ENCODE results near the gene HS3ST4.
"Not testable (repeated sequence)": the region's sequence is repeated elsewhere in the genome, so short reads cannot be mapped to it uniquely, and the experiment has no call there.

Gene HS3ST4

DNA sequence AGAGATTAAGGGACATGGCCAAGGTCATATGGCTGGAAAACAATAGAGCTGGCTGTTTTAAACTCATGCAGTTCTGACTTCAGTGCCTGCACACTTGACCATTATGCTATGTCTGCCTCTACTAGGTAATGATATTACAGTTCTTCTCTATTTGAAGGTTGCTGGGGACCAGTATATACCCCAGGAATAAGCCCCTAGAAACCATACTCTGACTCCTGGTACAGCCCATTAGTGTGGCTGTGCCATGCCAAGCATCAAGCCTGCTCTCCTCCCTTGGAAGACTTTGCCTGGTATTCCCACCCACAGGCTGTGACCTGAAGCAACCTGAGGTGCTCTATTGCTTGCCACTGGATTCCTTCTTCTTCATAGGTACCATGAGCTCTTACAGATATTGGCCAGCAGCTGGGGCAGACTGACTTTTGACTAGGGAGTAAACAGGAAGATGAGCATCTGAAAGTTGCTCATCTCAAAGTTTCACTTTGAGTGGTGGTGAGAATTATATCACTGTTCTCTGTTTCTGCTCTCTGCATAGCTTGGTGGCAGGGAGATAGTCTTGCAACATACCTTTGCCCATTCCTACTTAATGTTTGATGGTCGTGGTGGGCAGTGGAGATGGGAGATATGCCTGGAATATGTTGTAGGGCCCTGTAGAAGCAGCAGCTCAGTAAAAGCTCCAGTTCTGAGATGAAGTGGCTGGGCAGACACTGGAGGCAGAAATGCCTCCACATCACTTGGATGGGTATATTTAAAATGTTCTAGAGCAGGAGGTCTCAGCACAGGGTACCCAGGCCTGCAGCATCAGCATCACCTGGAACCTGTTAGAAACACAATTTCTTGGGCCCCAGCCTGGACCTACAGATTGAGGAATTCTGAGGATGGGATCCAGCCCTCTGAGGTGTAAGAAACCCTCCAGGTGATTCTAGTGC lies 274.7 kb downstream of the HS3ST4 start:
- FAIRE-seq (no peak), DNase-seq (ENCODE audit: insufficient read length, low spot score) (no peak)

DNA sequence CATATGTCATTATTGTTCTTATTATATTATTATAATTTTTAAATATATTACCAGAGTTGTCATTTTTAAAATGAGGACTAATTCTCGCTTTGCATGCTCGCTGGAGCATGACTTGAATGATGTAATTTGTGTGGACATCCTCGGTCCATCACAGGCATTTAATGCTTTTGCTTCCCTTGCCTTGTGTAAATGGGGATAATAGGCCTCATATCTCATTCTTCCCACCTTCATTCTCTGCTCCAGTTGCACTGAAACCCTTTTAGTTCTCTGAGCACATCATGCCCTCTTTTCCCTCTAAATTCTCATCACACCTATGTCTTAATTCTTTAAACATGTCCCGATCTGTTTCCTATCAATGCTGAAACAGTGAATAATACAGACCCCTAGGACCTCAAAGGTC lies 285.4 kb downstream of the HS3ST4 start:
- FAIRE-seq (no peak), DNase-seq (ENCODE audit: insufficient read length, low spot score) (no peak)

DNA sequence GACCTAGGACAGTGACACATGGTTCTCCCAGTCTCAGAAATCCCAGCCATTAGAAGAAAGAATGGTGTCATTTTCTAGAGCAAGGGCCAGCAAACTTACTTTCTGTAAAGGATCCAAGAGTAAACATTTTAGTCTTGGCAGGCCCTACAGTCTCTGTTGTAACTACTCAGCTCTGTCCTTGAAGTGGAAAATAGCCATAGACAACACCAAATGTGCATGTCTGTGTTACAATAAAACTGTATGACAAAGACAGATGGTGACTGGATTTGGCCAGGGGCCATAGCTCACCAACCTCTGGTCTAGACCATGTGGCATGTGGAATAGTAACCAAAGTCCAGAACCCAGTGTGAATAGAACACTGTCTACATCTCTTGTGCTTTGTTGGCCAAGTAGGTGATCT lies 286.5 kb downstream of the HS3ST4 start:
- FAIRE-seq: no peak

DNA sequence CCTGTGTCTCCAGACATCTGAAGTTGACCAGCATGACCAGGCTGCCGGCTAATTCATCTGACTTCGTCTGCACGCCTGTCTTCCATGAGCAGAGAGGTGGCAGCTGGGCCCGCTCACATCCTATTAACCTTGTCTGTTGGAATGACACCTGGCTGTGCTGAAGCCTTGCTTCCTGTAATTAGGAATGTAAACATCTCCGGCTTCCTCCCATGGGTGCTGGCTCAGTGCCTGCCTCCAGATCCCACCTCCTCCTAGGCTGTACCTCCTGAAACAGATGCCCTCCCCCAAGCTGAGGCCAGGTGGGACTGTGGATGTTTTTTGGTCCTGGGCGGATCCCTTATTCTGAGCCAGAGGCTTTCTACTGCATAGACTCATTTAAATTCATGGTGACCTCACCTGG lies 296.3 kb downstream of the HS3ST4 start:
- FAIRE-seq (no peak), DNase-seq (ENCODE audit: insufficient read length, low spot score) (no peak)

More for the DNA sequence above, 286.5 kb downstream of the HS3ST4 start:
- DNase-seq (ENCODE audit: insufficient read length, low spot score): no peak

DNA sequence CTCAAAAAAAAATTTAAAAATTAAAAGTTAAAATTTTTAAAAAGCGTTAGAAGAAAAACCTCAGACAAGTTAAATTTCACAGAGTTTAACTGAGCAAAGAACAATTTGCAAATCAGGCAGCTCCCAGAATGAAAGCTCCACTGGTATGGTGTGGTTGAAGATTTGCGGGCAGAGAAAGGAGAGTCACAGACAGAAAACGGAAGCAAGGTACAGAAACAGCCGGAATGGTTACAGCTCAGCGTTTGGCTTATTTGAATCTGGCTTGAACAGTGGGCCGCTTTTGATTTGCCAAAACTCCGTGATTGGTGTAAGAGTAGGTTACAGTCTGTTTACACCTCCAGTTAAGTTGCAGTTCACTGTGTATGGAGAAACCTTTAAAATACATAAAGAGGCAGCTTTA lies 297.1 kb downstream of the HS3ST4 start:
- DNase-seq (ENCODE audit: insufficient read length, low spot score) (no peak), FAIRE-seq (no peak)

DNA sequence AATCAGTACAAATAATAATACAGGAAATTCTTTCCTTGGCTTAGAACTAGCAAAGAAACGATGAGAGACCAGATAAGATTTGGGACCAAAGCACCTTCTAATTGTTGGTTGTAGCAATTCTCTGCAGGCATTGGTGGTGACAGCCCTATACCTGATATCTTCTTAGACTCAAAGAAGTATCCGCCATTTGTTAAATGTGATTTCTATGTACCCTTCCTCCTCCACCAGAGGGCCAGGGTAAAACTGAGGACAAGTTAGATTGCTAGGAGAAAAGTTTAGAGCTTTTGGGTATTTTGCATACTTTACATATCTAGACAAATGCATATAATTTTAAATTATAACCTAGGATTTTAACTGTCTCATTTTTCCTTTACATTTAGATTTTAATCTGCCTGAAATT lies 304.3 kb downstream of the HS3ST4 start:
- DNase-seq (ENCODE audit: insufficient read length, low spot score) (no peak), FAIRE-seq (no peak)

DNA sequence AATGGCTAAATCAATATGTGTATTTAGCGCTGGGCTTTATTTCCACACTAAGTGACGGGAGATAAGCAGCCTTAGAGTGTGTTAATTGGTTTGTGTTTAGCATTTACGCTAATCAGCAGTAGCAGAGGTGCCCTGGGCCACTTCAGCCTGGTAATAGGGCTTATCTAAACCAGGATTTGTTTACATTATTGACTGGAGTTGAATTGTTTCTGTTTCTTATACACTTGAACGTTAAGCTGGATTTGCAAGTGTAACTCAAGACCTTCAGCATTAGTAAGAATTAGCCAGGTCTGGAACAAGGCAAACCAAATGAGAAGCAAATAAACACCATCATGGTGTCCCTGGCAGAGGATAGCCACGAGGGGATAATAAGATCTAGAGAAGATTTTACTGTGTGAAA lies 313.6 kb downstream of the HS3ST4 start:
- no peak for DNase-seq (ENCODE audit: insufficient read length, low spot score)
- FAIRE-seq: no peak

DNA sequence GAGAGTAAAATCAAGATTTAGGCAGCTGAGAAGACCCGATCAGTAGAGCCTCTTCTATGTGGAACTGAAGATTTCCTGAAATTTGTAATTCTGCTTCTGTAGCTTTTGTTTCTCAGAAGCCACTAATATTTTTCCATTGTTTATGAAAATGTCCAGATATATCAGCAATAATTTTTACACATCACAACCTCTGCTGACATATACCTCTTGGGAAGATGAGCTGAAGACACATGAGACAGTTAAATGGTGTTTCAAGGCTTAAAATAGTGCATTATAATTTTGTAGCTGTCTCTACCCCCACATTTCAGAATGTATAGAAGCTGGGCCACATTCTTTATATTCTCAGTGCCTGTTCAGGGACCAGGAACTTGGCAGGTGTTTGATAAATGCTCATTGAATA lies 320.6 kb downstream of the HS3ST4 start:
- FAIRE-seq (no peak), DNase-seq (ENCODE audit: insufficient read length, low spot score) (no peak)

DNA sequence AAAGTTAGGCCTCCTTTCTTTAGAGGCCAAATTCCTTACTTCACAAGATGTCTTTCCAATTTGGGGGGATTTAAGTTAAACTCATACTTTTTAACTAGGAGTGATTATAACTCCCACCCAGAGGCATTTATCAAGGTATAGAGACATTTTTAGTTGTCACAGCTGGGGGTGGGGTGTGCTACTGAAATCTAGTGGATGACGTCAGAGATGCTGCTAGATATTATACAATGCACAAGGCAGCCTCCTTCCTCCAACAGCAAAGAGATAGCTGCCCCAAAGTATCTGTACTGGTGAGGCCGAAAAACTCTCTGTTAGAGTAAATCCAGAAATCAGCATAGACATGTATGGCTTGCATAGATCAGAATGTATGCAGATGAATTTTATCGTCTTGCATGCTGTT lies 324.0 kb downstream of the HS3ST4 start:
- FAIRE-seq (no peak), DNase-seq (ENCODE audit: insufficient read length, low spot score) (no peak)

DNA sequence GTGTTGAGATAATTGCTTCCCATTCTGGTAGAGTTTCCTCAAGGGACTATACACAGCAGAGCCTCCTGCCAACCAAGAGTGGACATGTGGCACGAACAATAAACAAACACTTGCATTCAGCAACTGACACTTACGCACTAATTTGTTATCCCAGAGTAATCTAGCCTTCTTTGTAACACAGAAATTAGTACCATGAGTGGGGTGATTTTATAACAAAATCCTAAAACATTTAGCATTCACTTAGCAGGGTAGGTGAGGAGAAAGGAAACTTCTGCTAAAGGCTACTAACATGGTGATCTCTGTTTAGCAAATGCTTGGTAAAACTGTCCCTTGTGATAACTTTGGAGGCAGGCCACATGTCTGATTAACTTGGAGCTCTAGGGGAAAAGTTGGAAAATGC lies 325.2 kb downstream of the HS3ST4 start:
- no peak for DNase-seq (ENCODE audit: insufficient read length, low spot score)

DNA sequence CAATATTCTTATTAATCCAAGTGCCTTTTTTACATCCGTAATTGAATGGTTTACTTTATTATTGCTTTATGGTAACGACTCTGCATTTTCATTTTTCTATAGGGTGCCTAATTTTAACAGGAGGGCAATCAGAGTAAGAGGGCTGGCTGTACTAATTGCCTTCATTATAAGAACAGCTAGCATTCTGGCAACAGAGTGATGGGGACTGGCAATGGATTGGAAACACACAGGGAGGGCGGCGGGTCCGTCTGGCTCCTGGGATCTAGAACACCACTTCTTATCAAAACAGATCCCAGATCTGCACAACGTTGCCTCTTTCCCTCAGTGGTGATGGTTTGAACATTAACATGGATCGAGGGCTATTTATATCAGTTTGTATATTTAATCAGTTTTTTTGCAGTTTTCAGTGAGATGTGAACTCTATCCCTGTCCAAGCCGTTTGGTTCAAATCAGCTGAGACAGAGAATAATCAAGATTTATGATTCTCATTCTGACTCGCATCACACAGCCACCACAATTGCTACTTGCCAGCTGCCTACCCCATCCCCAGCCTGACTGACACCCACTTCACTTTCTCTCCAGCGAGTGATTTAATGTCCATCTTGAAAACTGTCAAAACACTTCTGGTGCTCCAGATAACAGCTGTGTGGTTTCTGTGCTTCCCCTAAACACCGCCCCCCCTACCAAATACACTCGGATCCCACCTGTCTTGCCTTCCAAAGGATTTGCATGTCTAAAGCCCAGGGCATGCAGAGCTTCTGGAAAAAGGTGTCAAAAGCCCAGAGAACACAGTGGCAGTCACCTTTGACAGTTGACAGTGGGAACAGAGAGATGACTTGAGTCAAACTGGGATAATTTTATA lies 327.9 kb downstream of the HS3ST4 start:
- DNase-seq (ENCODE audit: insufficient read length, low spot score) (no peak), FAIRE-seq (no peak)

More for the DNA sequence above, 325.2 kb downstream of the HS3ST4 start:
- FAIRE-seq: no peak

DNA sequence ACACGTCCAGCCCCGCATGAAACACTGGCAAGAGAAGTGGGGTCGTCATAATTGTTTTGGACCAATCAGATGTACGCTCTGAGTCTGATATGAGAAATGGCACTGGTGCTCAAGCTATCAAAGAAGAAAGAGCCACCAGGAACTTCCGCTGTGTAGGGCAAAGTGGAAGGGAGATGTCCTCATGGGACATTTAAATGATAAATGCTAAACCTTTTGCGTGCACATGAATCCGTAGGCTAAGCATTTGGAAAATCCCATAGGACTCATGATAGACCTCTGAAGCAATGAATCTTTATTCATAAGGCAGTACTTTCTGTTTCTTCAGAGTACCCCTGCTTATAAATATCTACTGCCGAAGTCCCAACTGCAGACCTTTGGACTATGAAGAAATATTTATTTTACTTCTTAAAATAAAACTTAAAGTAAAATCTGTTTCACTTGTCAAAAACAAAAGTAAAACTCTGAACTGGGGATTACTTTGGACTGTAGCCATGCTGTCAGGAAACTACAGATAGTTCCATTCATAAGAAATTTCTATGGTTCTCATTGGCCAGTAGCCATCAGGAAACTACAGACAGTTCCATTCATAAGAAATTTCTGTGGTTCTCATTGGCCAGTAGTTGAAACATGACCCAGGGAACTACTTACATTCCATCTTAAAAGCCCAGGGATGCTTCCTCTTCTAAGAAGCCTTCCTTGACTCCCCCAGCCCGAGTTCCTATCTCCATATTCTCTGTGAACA lies 335.1 kb downstream of the HS3ST4 start:
- DNase-seq (ENCODE audit: insufficient read length, low spot score) (no peak), FAIRE-seq (no peak)

DNA sequence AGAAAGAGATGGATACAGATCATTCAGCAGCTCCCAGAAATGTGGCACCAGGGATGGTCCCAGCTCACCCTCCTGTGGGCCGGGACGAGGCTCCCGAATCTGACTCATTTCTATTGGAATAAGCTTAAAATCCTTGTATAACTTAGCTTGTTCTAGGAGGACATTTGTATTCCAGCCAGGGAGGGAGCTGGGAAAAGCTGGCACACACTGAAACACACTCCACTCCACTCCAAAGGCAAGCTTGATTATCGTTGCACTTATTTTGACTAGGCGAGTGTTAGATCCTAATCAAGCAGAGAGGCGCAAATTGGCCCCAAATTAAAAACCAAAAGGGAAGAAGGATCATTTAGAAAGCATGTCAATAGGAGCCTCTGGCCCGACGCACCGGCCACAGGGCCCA lies 339.5 kb downstream of the HS3ST4 start:
- FAIRE-seq (no peak), DNase-seq (ENCODE audit: insufficient read length, low spot score) (no peak)

DNA sequence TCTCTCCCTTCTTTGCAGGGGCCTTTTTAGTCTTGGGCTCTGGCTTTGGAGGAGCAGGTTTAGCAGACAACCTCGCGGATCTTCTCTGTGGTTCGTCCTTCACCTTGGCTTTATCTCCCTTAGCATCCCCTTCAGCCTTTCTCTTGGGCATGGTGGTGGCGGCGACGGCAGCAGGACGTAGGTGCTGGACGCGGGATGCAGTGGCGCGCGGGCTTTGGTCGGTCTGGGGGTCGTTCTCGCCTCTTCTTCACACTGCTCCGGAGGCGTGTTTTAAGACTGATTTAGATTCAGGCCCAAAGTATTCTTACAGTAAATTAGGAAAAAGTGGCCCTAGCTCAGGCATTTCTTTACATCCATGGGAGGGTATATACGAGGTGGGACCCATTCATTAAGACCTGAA lies 340.9 kb downstream of the HS3ST4 start:
- DNase-seq (ENCODE audit: insufficient read length, low spot score); FAIRE-seq: not testable (repeated sequence)

DNA sequence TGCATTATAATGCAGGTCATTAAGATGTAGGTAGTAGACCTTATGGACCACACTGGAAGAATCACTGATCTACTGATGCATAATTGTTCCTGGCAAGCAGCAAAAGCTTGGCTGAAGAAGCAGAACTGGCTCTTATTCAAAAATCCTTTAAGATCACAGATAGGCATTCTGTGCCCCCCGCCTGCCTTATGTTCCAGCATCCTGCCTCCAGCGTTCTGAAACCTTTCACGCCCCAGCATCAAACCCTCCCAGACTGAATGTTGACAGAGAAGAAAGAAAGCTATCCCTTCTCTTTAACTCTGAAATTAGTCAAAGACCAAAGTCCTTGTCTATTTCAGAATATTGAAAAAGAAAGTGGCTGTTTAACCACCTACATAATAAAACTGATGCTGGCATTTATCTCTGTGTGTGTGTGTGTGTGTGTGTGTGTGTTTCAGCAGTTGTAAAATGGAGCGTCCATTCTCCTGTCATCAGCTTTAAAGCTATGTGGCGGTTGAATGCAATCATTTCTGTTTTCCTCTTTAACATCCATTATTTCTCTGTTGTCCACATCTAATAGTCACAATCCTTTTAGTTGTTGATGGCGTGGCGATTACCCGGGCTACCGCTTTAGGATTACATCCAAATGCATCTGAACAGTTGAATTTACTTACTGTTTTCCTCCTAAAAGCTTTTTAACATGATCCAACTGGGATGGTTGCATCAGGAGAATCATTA lies 350.4 kb downstream of the HS3ST4 start:
- DNase-seq (ENCODE audit: insufficient read length, low spot score) (no peak), FAIRE-seq (no peak)

DNA sequence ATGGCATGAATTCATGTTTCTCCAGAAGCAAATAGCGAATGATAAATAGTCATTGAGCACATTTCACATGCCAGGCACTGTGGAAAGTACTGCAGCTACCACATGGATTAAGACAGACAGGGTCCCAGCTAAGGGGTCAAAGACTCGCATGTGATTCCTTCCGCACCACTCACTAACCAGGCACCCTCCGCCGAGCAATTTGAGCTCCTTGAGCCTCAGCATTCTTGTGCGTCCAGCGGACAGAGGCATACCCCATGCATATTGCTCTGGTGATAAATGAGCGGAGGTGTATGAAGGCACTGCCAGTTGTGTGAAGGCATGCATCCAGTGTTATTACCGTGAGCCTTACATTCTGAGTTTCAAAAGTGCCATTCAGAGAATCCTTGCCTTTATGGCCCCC lies 358.7 kb downstream of the HS3ST4 start:
- DNase-seq (ENCODE audit: insufficient read length, low spot score): no peak
- FAIRE-seq: no peak

DNA sequence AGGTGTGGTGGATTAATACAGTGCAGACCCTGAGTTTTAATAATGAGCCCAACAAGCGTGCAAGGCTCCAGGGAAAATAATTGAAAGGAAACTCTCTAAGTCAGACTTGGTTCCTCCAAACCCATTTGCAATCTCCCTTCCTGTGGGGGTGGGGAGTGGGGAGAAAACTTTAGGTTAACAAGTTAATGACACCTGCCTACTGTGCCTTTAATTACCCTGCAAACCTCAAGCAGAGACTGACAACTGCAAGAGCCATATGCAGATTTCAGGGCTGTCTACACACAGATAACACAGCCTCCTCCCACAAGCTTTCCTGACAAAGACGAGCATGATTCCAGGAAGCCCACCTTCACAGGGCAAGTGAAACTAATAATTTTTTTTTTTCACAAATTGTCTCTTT lies 359.3 kb downstream of the HS3ST4 start:
- FAIRE-seq (no peak), DNase-seq (ENCODE audit: insufficient read length, low spot score) (no peak)

DNA sequence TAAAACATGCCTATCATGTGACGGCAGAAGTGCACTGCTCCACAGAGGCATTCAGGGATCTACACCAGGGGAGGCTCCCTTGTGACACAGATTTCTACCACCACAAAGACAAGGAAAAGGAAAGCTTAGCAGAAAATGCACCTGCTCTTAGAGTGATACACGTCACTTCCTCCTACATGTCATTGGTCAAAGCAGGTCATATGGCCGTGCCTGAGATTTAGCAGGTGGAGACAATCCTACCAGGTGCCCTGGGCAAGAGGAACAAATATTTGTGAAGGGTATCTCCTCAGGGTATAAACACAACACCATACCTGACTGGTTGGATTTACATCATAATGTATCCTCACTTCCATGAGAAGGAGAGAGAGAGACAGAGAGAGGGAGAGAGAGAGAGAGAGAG lies 362.1 kb downstream of the HS3ST4 start:
- FAIRE-seq (no peak), DNase-seq (ENCODE audit: insufficient read length, low spot score) (no peak)

DNA sequence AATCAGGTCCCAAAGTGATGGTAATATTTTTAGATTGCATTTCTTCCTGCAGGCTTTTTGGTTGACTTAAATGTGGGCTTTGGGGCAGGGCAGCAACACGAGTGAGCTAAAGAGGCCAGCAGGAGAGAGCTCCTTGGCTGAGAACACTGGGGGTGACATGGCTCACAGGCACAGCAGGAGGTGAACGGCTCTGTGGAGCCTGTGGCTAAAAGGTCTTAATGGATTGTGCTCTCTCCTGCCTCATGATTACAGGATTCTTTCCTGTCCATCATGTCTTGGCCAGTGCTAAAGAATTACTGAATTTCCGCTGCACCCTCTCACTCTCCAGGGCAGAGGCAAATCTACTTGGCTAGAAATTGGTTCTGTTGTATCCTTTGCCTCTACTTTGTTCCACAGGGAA lies 366.6 kb downstream of the HS3ST4 start:
- FAIRE-seq (no peak), DNase-seq (ENCODE audit: insufficient read length, low spot score) (no peak)

DNA sequence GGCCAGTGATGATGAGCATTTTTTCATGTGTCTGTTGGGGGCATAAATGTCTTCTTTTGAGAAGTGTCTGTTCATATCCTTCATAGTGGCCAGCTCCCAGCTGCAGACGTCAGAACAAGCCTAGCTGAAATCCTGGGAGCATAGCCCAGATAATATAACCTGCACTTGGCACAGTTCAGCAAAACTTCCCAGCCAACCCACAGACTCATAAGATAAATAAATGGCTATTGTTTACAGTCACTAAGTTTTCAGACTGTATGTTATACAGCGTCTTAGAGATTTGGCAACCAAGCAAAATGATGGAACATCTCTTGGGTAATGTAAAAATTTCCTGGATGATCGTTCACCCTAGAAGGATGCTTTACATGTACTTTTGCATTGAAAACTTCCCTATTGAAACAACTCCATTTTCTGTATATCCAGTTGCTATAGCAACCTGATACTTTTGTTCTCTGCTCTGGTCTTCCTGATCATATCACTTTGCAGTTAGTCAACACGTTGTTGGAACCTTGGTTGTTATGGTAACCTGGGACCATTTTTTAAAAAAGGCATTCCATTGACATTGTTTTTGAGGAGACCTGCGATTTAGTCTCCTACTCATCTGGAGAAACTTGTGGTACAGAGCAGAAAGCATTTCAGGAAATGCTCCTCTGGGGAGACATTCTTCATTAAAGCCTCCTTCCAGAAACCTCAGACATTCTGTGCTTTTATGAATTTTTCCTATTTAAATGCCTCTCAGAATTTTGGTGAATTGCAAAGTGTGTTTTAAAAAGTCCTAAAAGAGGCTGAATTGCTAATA lies 378.7 kb downstream of the HS3ST4 start:
- DNase-seq (ENCODE audit: insufficient read length, low spot score) (no peak), FAIRE-seq (no peak)
